GM12801 (cell line): Measurements from ENCODE around the gene SEPTIN8.

Source experiments
- TF ChIP-seq, protein P1 (sequence below): IDR thresholded peaks from one replicate; pipeline ENCODE4 v1.5.1; 2011; ENCODE audit warnings: control low read depth; ENCODE audit not compliant: insufficient read length; ENCODE audit errors: extremely low read depth

SEPTIN8 gene

DNA sequence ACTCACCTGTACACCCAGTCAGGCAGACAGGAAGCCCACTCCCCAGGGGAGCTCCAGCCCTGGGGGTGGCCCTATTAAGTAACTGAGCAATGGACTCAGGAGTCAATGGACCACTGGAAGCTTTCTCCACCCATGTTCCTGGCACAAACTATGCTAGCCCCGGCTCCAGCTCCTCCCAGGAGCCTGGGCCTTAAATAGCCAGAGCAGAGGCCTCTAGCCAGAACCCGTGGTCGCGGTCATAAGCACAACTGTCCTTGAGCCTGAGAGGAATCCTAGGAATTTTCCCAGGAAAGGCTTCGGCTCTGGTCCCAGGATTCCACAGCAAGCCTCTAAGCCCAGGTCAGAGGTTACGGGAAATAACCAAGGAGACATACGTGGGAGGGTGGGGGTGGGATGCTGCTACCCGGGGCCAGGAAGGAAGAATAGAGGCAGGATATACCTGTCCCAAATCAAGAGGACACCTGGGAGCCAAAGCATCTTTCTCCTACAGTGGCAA lies 5.5 kb downstream of the SEPTIN8 start:
- TF ChIP-seq, protein P1, sequence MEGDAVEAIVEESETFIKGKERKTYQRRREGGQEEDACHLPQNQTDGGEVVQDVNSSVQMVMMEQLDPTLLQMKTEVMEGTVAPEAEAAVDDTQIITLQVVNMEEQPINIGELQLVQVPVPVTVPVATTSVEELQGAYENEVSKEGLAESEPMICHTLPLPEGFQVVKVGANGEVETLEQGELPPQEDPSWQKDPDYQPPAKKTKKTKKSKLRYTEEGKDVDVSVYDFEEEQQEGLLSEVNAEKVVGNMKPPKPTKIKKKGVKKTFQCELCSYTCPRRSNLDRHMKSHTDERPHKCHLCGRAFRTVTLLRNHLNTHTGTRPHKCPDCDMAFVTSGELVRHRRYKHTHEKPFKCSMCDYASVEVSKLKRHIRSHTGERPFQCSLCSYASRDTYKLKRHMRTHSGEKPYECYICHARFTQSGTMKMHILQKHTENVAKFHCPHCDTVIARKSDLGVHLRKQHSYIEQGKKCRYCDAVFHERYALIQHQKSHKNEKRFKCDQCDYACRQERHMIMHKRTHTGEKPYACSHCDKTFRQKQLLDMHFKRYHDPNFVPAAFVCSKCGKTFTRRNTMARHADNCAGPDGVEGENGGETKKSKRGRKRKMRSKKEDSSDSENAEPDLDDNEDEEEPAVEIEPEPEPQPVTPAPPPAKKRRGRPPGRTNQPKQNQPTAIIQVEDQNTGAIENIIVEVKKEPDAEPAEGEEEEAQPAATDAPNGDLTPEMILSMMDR: no peak

DNA sequence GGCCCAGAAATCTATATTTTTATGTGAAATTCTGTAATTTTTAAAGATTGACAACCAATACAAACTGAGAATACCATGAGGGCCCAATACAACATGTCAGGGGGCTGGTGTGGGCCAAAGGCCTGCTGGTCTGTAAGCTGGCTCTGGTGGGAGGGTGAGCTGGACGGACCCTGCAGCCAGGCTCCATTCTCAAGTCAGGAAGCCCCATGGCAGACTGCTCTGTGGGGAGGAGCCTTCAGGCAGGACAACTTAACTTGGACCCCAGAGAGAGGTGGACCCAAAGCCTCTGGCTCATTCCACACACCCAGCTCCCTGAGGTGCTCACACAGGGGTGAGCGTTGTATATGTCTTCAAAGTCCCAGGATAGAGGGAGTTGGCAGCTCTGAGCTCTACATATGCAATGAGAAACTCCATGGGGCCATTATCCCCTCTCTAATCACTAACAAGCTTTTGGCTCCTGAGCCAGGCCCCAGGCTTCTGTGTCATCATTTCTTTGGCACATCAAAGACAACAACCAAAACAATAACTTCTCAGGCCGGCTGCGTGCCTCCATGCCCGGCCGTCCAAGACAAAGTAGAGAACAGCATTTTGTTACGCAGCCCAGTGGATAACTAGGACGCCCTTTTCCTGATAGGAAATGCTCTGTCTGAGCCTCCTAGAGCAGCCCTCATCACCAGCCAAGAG lies 6.4 kb downstream of the SEPTIN8 start:
- TF ChIP-seq, protein P1: no peak

DNA sequence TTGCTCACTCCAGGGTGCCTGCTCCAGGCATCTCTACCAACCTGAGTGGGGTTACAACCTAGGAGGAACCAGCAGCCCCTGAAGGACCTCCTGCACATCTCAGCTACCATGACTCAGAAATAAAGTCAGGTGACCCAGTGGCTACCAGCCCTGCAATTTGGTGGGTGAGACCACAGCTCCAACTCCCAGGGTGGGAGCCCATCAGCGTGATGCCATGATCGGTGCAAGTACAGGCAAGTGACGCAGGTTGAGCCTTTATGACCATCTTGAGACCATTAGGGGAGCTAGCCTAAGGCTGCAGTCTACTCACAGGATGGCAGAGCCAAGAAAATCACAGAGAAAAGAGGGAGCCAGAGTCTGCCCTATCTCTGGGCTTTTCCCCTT lies 8.6 kb downstream of the SEPTIN8 start:
- TF ChIP-seq, protein P1: no peak

DNA sequence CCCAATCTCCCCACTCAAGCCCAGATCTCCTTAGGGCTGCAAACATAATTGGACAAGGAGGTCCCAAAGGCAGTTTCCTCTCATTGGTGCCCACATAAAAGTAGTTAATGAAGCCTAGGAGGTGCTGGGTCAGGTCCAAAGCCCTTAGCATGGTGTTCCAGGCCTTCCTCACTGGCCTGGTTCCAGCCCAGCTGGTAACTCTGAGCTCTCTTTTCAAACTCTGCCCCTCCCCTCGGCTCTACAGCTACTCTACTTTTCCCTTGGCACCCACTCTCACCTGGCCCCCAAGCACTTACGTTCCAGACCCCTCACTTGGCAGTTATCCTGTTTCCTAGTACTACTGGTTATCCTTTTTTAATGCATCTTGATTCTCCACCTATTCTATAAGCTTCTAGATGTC lies 9.9 kb downstream of the SEPTIN8 start:
- TF ChIP-seq, protein P1: no peak

DNA sequence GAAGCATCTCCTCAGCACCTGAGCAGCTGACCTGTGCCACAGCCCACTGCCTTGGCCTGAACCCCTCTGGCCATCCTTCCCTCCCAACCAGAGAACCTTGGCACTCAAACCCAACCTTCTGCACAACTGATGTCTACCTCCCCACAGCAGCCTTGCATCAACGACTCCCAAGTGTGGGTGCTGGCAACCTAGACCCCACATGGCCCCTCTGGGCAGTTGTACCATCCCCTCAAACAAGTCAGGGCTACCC lies 10.3 kb downstream of the SEPTIN8 start:
- TF ChIP-seq, protein P1: no peak

DNA sequence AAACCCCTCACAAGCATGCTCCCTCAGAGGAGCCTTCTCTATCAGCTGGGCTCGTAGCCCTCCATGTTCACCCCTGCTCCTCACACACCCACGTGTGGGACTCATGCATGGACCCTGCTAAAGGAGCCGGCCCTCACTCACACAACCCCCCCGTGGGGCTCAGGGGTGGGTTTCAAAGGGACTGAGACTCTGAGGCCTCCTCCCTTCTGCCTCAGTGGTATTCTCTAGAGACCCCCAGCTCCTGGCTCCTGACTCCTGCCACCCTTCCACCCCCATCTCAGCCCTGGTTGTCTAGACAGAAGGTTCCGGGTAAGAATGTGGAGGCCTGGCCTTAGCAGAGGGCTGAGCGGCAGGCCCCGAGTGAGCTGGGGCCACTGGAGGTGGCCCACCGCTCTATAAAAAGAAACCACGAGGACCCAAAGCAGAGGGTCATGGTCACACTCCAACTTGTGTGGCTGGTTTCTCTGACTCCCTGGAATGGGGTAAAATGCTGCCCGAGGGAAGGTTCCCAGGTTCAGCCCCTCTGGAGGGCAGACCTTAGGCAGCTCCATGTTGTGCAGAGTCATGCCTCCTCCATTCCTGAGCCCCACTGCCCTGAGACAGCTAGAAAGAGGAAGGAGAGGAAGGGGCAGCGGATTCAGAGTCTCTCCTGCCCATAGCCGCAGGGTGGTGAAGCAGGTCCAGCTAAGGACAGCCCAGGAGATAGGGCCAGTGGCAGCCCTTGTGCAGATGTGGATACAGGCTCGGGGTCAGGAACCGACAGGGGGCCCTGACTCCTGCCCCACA lies 10.8 kb downstream of the SEPTIN8 start:
- TF ChIP-seq, protein P1: no peak

DNA sequence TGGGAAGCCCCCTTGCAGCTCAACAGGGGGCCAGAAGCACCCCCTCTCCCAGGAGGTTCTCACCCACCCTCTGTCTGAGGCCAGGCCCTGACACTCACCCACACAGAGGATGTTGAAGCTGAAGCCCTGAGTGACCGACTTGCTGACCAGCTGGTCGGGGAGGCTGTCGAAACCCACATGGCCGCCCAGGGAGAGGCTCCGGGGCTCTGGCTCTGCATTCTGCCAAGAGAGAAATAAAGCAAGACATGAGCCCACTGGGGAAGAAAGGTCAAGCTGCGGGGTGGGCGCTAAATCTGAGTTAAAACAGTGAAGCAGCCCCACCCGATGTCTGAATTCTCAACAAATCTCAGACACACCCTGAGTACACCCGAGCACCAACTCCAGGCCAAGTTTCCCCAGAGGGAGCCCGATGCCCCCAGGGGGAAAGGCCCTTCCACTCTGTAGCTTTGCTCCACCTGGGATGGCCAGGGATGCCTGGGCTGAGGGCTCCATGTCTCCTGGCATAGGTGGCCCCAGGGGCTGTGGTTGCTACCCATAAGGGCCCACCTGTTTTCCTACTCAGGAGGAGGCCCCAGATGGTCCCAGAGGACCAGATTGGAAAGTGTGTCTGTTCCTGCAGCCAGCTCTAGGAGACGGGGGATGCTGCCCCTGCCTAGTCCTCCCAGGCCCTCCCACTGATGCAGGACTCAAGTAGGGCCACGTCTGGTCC lies 11.6 kb downstream of the SEPTIN8 start:
- TF ChIP-seq, protein P1: no peak
